ENCODE results near the gene ANO2.

Gene ANO2

DNA sequence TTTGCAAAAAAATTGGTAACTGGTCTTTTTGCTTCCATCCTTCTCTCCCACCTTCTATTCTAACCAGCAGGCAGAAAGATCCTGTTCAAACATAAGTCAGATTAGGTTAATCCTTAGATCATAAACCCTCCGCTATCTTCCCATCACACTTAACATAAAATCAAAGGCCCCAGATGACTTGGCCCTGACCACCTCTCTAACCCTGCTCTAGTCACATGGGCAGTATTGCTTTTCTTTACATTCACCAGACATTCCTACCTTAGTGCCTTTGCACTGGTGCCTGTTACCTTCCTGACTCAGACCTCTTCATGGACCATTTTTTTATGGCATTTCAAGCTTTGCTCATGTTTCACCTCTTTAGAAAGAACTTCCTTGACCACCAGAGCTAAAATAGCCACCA lies 429.6 kb downstream of the ANO2 start:
- DNase-seq (ENCODE audit: low read depth), result no peak

- no peak for DNase-seq (ENCODE audit: low read depth)
These were observed 430.5 kb downstream of the ANO2 start for GRCh38 chr12:5514545-5514944.

- no peak for DNase-seq (ENCODE audit: low read depth)
These were observed 431.0 kb downstream of the ANO2 start for GRCh38 chr12:5514016-5514415.

GRCh38 chr12:5513406-5513805 lies 431.7 kb downstream of the ANO2 start:
- DNase-seq (ENCODE audit: low read depth), result no peak
